K562 (cell line): ENCODE results near the gene RELA. TPM values are rescaled to one million over a fixed set of nuclear protein-coding genes. Genes with fewer than 3 reads are reported as not detected.

ENCODE experiments used
- CBFA2T3 ChIP-seq: fragments of 450-650 bp; IDR thresholded peaks from 2 replicates; pipeline ENCODE4 v1.6.1; 2017
- CHD7 ChIP-seq: fragments of 200-600 bp; sonication (generic); IDR thresholded peaks from one replicate; pipeline ENCODE4 v1.6.1; 2012; ENCODE audit warnings: mild to moderate bottlenecking, low read depth, low read length, inconsistent platforms
- GATAD2A ChIP-seq: fragments of 450-650 bp; IDR thresholded peaks from 2 replicates; pipeline ENCODE4 v1.6.1; 2017
- KAT7 ChIP-seq: sonication (generic); formaldehyde crosslinking; IDR thresholded peaks from 2 replicates; pipeline ENCODE4 v1.8.0; 2022; ENCODE audit warnings: missing genetic modification reagents, mild to moderate bottlenecking, borderline replicate concordance
- USF1 ChIP-seq: sonication (generic); formaldehyde crosslinking; IDR thresholded peaks from 2 replicates; pipeline ENCODE4 v1.9.0; 2022; ENCODE audit warnings: mild to moderate bottlenecking, missing genetic modification reagents
- ZBTB33 ChIP-seq: sonication (generic); formaldehyde crosslinking; IDR thresholded peaks from 2 replicates; pipeline ENCODE4 v1.8.1; 2023; ENCODE audit warnings: mild to moderate bottlenecking, missing genetic modification reagents
- ZNF124 ChIP-seq: sonication (generic); formaldehyde crosslinking; IDR thresholded peaks from 2 replicates; pipeline ENCODE4 v1.8.1; 2022; ENCODE audit warnings: missing genetic modification reagents
- ZNF217 ChIP-seq: sonication (generic); formaldehyde crosslinking; IDR thresholded peaks from 2 replicates; pipeline ENCODE4 v1.8.0; 2022; ENCODE audit warnings: mild to moderate bottlenecking, missing genetic modification reagents
- ZNF23 ChIP-seq: fragments of 250-450 bp; sonication (Bioruptor Pico); IDR thresholded peaks from 2 replicates; pipeline ENCODE4 v1.4.0; 2020; ENCODE audit warnings: mild to moderate bottlenecking
- polyA plus RNA-seq, 8 experiments: library from polyadenylated mRNA; depleted of rRNA in 4 of 8; stranded (reverse) in 5 of 8; unstranded in 3 of 8; fragments of >200 nt; fragmentation: Nextera tagmentation in 2 of 8; fragmentation: Illumina TruSeq in 1 of 8; extraction: Ambion mirVana in 2 of 8; extraction: Trizol in 1 of 8; gene quantifications; 2 replicates each; pipeline versions ENCODE4 v1.2.1 to v1.2.3, GENCODE V29; 2011 to 2014; ENCODE audit warnings: inconsistent platforms in 1 of 8, missing spikeins in 1 of 8
- total RNA-seq, 7 experiments: library from RNA; depleted of rRNA in 6 of 7; stranded (reverse); fragments of >200 nt in 6 of 7; fragmentation: Illumina TruSeq in 2 of 7; extraction: Trizol in 2 of 7; gene quantifications; 2 replicates each; pipeline versions ENCODE4 v1.2.1 to v1.2.3, GENCODE V29; 2011 to 2021; ENCODE audit warnings: low replicate concordance in 1 of 7
- TF ChIP-seq, protein P1 (sequence below): fragments of 450-650 bp; formaldehyde crosslinking; IDR thresholded peaks from 2 replicates; pipeline ENCODE4 v1.4.0; 2022; ENCODE audit warnings: missing genetic modification characterization
- TF ChIP-seq, protein P2 (sequence below): fragments of 250-450 bp; sonication (Bioruptor Pico); IDR thresholded peaks from 2 replicates; pipeline ENCODE4 v1.4.0; 2020; ENCODE audit warnings: mild to moderate bottlenecking

RELA gene
- total and polyA plus RNA-seq, 9 of the 15 experiments (the other 6 are each of a cell fraction or from before 2014, with no cell fraction given), result 6.0 to 67.4 (median 20.6) TPM

DNA sequence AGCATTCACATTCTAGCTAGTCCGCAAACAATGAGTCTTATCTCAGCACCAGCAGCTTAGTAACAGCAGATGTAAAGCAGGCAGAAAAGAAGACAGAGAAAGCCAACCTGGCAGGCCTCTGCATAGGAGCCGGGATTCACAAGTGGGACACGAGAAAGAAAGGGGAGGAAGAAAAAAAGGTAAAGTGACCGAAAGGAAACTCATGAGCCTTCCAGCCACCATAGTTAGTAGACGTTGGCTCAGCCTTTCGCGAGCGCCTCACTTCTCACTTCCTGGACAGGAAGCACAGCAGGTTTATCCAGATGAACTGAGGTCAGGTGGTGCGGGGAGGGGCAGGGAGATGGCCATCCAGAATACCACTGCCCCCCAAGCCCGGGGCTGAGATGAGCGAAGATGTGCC lies 29.7 kb upstream of the RELA start (continued):
- TF ChIP-seq ZBTB33 (no peak), USF1 (CRISPR knock-in tag) (peak; percentile 64), ZNF124 (CRISPR knock-in tag) (no peak), ZNF217 (no peak), CHD7 (no peak), CBFA2T3 (peak; percentile 55), KAT7 (CRISPR knock-in tag) (no peak), ZNF23 (no peak), GATAD2A (0 out of 2 replicates have a peak, but pooled peaks have one; percentile 19)
- TF ChIP-seq, protein P1, sequence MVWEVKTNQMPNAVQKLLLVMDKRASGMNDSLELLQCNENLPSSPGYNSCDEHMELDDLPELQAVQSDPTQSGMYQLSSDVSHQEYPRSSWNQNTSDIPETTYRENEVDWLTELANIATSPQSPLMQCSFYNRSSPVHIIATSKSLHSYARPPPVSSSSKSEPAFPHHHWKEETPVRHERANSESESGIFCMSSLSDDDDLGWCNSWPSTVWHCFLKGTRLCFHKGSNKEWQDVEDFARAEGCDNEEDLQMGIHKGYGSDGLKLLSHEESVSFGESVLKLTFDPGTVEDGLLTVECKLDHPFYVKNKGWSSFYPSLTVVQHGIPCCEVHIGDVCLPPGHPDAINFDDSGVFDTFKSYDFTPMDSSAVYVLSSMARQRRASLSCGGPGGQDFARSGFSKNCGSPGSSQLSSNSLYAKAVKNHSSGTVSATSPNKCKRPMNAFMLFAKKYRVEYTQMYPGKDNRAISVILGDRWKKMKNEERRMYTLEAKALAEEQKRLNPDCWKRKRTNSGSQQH (CRISPR knock-in tag), result no peak
- TF ChIP-seq, protein P2, sequence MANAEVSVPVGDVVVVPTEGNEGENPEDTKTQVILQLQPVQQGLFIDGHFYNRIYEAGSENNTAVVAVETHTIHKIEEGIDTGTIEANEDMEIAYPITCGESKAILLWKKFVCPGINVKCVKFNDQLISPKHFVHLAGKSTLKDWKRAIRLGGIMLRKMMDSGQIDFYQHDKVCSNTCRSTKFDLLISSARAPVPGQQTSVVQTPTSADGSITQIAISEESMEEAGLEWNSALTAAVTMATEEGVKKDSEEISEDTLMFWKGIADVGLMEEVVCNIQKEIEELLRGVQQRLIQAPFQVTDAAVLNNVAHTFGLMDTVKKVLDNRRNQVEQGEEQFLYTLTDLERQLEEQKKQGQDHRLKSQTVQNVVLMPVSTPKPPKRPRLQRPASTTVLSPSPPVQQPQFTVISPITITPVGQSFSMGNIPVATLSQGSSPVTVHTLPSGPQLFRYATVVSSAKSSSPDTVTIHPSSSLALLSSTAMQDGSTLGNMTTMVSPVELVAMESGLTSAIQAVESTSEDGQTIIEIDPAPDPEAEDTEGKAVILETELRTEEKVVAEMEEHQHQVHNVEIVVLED (CRISPR knock-in tag), result no peak
